ENCODE measurements around the gene EPHA6. TPM values are rescaled to one million over a fixed set of nuclear protein-coding genes. Genes with fewer than 3 reads are reported as not detected.

The EPHA6 gene
- total RNA-seq, 1 donor from 2014 or later = not detected

DNA sequence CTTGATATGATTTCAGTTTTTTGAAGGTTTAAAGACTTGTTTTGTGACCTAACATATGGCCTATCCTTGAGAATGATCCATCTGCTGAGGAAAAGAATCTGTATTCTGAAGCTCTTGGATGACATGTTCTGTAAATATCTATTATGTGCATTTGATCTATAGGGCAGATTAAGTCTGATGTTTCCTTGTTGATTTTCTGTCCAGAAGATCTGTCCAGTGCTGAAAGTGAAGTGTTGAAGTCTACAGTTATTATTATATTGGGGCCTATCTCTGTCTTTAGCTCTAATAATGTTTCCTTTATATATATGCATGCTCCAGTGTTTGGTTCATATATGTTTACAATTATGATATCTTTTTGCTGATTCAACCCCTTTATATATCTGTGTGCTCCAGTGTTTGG lies 362.8 kb downstream of the EPHA6 start:
- TF ChIP-seq, protein P1, sequence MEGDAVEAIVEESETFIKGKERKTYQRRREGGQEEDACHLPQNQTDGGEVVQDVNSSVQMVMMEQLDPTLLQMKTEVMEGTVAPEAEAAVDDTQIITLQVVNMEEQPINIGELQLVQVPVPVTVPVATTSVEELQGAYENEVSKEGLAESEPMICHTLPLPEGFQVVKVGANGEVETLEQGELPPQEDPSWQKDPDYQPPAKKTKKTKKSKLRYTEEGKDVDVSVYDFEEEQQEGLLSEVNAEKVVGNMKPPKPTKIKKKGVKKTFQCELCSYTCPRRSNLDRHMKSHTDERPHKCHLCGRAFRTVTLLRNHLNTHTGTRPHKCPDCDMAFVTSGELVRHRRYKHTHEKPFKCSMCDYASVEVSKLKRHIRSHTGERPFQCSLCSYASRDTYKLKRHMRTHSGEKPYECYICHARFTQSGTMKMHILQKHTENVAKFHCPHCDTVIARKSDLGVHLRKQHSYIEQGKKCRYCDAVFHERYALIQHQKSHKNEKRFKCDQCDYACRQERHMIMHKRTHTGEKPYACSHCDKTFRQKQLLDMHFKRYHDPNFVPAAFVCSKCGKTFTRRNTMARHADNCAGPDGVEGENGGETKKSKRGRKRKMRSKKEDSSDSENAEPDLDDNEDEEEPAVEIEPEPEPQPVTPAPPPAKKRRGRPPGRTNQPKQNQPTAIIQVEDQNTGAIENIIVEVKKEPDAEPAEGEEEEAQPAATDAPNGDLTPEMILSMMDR (IDR thresholded peaks at IDR 0.05; ENCODE audit: insufficient read depth, low read length, poor library complexity, severe bottlenecking) = no peak
- H3K36me3 ChIP-seq (ENCODE audit: control insufficient read depth, insufficient read depth, low read length) = no peaks in the 10 kb centered on the region
- H3K27me3 ChIP-seq (ENCODE audit: control insufficient read depth, insufficient read depth, low read length) = no peaks in the 10 kb centered on the region
- H3K4me3 ChIP-seq (ENCODE audit: low read depth, low read length) = no peak overlapping the region
- DNase-seq (ENCODE audit: low read depth) = no peak

DNA sequence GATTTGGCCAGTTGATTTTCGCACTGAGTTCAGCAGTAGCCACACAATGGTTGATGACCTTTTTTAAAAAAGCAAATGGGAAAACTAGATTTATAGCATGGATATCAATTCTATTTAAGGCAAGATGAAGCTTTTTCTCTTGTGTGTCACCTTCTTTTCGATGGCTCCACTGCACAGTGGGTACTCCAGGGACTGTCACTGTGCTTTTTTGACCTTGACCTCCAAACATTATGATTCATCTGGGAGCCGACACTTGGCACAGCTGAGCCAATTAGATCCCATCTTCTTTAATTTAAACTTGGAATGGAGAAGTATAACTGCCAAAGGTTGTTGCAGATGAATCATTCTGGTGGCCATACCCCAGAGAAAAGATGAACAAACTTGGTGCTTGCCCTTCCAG lies 367.3 kb downstream of the EPHA6 start:
- Histone ChIP-seq H3K27me3 (ENCODE audit: control insufficient read depth, insufficient read depth, low read length) (no peaks in the 10 kb centered on the region), H3K4me3 (ENCODE audit: low read depth, low read length) (no peak overlapping the region), H3K36me3 (ENCODE audit: control insufficient read depth, insufficient read depth, low read length) (no peaks in the 10 kb centered on the region)
- TF ChIP-seq, protein P1 (IDR thresholded peaks at IDR 0.05; ENCODE audit: insufficient read depth, low read length, poor library complexity, severe bottlenecking) = no peak
- no peak for DNase-seq (ENCODE audit: low read depth)

DNA sequence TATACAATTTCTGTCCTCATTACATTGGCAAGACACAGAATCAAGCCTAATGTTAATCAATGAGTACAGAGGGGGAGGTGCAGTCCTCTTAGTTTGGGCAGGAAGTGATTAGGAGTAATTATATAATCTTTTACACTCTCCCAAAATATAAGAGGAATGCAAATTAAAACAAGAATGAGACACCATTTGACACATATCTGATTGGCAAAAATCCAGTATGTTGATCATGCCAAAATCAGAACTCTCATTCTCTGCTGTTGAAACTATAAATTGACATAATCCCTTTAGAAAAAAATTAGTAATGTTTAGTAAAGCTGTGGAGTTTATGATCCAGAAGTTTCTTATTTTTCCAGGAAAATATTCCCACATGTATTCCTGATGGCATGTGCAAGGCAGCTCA lies 373.4 kb downstream of the EPHA6 start:
- H3K4me3 ChIP-seq (ENCODE audit: low read depth, low read length) = no peak overlapping the region
- TF ChIP-seq, protein P1 (IDR thresholded peaks at IDR 0.05; ENCODE audit: insufficient read depth, low read length, poor library complexity, severe bottlenecking) = no peak

DNA sequence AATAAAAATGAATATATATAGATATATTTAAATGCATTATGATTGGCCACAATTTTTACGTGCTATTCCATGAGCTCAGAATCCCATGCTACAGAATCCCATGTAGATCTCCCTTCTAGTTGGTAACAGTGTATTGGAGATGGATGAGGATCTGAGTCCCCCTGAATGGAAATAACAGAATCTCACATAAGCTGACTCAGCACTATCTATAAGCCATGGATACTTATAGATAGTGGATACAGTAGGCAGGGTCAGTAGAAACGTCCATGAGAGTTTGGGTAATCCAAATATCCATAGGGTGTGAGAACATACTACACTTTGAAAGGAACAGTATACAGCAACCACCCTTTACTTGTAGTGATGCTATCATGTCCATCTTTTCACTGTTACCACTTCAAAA lies 375.4 kb downstream of the EPHA6 start:
- TF ChIP-seq, protein P1 (IDR thresholded peaks at IDR 0.05; ENCODE audit: insufficient read depth, low read length, poor library complexity, severe bottlenecking) = no peak
- no peak overlapping the region for H3K4me3 ChIP-seq (ENCODE audit: low read depth, low read length)
- no peaks in the 10 kb centered on the region for H3K27me3 ChIP-seq (ENCODE audit: control insufficient read depth, insufficient read depth, low read length)
- no peaks in the 10 kb centered on the region for H3K36me3 ChIP-seq (ENCODE audit: control insufficient read depth, insufficient read depth, low read length)
- DNase-seq (ENCODE audit: low read depth) = no peak

More for the DNA sequence above, 373.4 kb downstream of the EPHA6 start:
- no peaks in the 10 kb centered on the region for H3K36me3 ChIP-seq (ENCODE audit: control insufficient read depth, insufficient read depth, low read length)
- no peaks in the 10 kb centered on the region for H3K27me3 ChIP-seq (ENCODE audit: control insufficient read depth, insufficient read depth, low read length)
- no peak for DNase-seq (ENCODE audit: low read depth)

DNA sequence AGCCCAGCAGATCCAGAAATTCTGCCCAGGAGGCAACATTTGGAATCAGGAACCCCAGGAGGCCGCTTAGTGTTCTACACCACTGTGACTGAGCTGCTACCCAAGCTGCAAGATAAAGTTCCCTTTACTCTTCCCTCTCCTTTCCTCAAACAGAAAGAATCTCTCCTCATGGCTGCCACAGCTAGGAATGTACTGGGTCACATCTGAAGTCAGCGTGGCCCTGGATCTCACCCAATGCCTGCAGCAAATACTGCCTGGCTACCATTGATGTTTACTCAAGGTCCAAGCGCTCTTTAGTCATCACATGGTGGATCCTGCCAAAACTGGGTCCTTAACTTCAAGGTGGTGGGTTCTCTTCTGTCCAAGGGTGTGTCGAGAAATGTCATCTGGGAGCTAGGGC lies 382.7 kb downstream of the EPHA6 start:
- DNase-seq (ENCODE audit: low read depth) = no peak
- Histone ChIP-seq H3K4me3 (ENCODE audit: low read depth, low read length) (no peak overlapping the region), H3K36me3 (ENCODE audit: control insufficient read depth, insufficient read depth, low read length) (no peaks in the 10 kb centered on the region), H3K27me3 (ENCODE audit: control insufficient read depth, insufficient read depth, low read length) (no peaks in the 10 kb centered on the region)
- TF ChIP-seq, protein P1 (IDR thresholded peaks at IDR 0.05; ENCODE audit: insufficient read depth, low read length, poor library complexity, severe bottlenecking) = no peak

DNA sequence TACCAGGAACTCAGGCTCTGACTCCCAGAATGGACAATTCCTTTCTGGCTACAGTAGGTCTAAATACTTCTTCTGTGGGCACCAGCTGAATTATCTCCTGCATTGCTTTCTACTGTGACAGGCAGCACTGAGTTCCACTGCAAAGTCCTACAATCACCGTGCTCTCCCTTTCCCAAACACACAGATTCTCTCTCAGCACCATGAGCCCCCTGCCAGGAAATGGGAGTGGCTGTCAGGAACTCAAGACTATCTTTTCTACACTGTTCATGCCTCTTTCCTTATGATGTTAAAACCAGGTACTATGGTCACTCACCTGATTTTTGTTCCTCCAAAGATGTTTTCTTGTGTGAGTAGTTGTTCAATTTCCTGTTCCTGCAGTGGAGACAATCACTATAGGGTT lies 383.4 kb downstream of the EPHA6 start:
- TF ChIP-seq, protein P1 (IDR thresholded peaks at IDR 0.05; ENCODE audit: insufficient read depth, low read length, poor library complexity, severe bottlenecking) = no peak
- no peak for DNase-seq (ENCODE audit: low read depth)
- H3K4me3 ChIP-seq (ENCODE audit: low read depth, low read length) = no peak overlapping the region
- no peaks in the 10 kb centered on the region for H3K36me3 ChIP-seq (ENCODE audit: control insufficient read depth, insufficient read depth, low read length)
- no peaks in the 10 kb centered on the region for H3K27me3 ChIP-seq (ENCODE audit: control insufficient read depth, insufficient read depth, low read length)
